Omental fat pad (tissue), 4 donors: ENCODE results near the gene OPCML. TPM values are rescaled to one million over a fixed set of nuclear protein-coding genes. Genes with fewer than 3 reads are reported as not detected.

Experiments used
- ATAC-seq: fragments of 150-250 bp; one replicate; pipeline ENCODE4 v1.9.1; 2016; ENCODE audit warnings: mild to moderate bottlenecking, moderate library complexity; ENCODE audit not compliant: low FRiP score
- DNase-seq: peaks from one replicate; pipeline ENCODE4 v3.0.0-alpha.2; 2019; ENCODE audit warnings: low spot score
- CTCF ChIP-seq, 3 donors: fragments of 450-650 bp; IDR thresholded peaks; one replicate each; pipeline ENCODE4 v1.5.1; 2016 to 2017; ENCODE audit warnings: antibody characterized with exemption in 3 of 3, mild to moderate bottlenecking in 3 of 3, moderate library complexity in 2 of 3
- total RNA-seq, 4 donors: library from RNA; depleted of rRNA; stranded (reverse); fragments of >200 nt; gene quantifications; one replicate each; pipeline ENCODE4 v1.1.0, GENCODE V29; 2016

The OPCML gene
- total RNA-seq, 4 donors from 2014 or later: 0.32 TPM; not detected in 3

- TF ChIP-seq CTCF (IDR thresholded peaks at IDR 0.05): no peak
- DNase-seq (no peak), ATAC-seq (no peak)
Observed at GRCh38 chr11:132561937-132562336, 970.4 kb downstream of the OPCML start.

- no peak for TF ChIP-seq CTCF (IDR thresholded peaks at IDR 0.05)
- no peak for DNase-seq
- ATAC-seq: no peak
Observed at GRCh38 chr11:132559331-132560036, 972.8 kb downstream of the OPCML start.

- no peak for TF ChIP-seq CTCF (IDR thresholded peaks at IDR 0.05)
- no peak for ATAC-seq
- no peak for DNase-seq
Observed at GRCh38 chr11:132556316-132556715, 976.0 kb downstream of the OPCML start.

GRCh38 chr11:132555617-132556016 lies 976.7 kb downstream of the OPCML start:
- no peak for TF ChIP-seq CTCF (IDR thresholded peaks at IDR 0.05)
- DNase-seq (no peak), ATAC-seq (no peak)

- TF ChIP-seq CTCF (IDR thresholded peaks at IDR 0.05): no peak
- ATAC-seq (no peak), DNase-seq (no peak)
Observed at GRCh38 chr11:132551016-132551415, 981.3 kb downstream of the OPCML start.

- no peak for ATAC-seq
- no peak for TF ChIP-seq CTCF (IDR thresholded peaks at IDR 0.05)
- DNase-seq: no peak
Observed at GRCh38 chr11:132549561-132549960, 982.7 kb downstream of the OPCML start.

GRCh38 chr11:132549001-132549400 lies 983.3 kb downstream of the OPCML start:
- no peak for ATAC-seq
- DNase-seq: no peak
- TF ChIP-seq CTCF (IDR thresholded peaks at IDR 0.05): no peak
